GM13976 (cell line): ENCODE results near the gene ABCD4.
"Not testable (repeated sequence)": the region's sequence is repeated elsewhere in the genome, so short reads cannot be mapped to it uniquely, and the experiment has no call there.

Experiments used
- DNase-seq: peaks from one replicate; pipeline ENCODE4 v3.0.0; 2012; ENCODE audit warnings: low spot score
- in situ Hi-C: fragments of 300-500 bp; cut with MboI; formaldehyde crosslinking; loops from one replicate; pipeline ENCODE4 v1.12.0; 2022; ENCODE audit warnings: low sequenced_read_pairs, mixed read lengths, inconsistent platforms; ENCODE audit not compliant: unreplicated experiment
- TF ChIP-seq, protein P1 (sequence below): IDR thresholded peaks from 2 replicates; pipeline ENCODE4 v1.5.1; 2012; ENCODE audit warnings: borderline replicate concordance, mild to moderate bottlenecking; ENCODE audit not compliant: insufficient read depth; ENCODE audit errors: extremely low read depth, missing control alignments, control extremely low read depth

The ABCD4 gene

DNA sequence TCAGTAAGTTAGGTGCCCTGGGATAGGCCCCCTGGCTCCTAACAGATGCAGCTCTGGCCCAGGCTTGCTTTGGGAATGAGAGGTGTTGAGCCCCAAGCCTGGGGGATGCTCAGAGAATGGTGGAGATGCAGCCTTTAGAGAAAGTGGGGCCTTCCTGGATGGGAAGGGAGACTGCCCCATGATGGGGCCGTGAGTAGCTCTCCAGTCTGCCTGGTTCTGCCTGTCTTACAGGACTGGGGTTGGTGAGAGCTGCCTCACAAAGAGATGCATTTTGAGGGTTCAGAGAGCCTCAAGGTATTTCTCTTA, 45.0 kb upstream of the ABCD4 start:
- TF ChIP-seq, protein P1, sequence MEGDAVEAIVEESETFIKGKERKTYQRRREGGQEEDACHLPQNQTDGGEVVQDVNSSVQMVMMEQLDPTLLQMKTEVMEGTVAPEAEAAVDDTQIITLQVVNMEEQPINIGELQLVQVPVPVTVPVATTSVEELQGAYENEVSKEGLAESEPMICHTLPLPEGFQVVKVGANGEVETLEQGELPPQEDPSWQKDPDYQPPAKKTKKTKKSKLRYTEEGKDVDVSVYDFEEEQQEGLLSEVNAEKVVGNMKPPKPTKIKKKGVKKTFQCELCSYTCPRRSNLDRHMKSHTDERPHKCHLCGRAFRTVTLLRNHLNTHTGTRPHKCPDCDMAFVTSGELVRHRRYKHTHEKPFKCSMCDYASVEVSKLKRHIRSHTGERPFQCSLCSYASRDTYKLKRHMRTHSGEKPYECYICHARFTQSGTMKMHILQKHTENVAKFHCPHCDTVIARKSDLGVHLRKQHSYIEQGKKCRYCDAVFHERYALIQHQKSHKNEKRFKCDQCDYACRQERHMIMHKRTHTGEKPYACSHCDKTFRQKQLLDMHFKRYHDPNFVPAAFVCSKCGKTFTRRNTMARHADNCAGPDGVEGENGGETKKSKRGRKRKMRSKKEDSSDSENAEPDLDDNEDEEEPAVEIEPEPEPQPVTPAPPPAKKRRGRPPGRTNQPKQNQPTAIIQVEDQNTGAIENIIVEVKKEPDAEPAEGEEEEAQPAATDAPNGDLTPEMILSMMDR = no peak
- in situ Hi-C loops = loop anchor here (25.0 kb wide), 1 partner anchor 465 kb away; no protein-coding TSS in a partner anchor
- DNase-seq = no peak

DNA sequence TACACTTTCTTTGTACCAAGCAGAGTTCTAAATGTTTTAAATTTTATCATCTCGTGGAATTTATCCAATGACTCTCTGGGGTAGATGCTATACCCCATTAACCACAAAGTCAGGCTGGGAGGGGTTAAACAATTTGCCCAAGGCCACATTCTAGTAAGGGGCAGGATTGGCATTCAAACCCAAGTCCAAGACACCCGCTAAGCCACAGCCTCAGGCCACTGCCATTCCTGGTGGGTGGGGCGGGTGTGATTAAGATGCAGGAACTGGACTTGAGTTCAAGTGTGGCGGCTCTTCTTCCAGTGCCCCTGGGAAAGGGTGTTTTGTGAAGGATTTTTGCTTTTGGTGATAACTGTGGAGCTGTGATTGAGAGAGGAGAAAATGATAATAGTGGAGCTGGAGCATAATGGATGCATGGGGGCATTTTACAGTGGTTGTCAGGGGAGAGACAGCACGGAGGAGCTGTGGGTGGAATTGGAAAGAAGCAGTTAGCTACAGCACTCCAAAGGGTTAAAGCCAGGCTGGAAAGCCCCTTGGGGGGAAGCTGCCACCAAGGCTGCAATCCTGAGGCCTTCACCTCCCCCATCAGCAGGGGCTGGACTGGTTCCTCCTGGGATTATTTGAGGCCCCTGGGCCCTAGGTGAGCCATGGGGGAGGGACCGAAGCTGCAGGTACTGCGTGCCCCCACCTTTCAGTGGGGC, 44.5 kb upstream of the ABCD4 start:
- in situ Hi-C loops = loop anchor here (25.0 kb wide), 1 partner anchor 465 kb away; no protein-coding TSS in a partner anchor
- DNase-seq = no peak
- TF ChIP-seq, protein P1 = no peak

DNA sequence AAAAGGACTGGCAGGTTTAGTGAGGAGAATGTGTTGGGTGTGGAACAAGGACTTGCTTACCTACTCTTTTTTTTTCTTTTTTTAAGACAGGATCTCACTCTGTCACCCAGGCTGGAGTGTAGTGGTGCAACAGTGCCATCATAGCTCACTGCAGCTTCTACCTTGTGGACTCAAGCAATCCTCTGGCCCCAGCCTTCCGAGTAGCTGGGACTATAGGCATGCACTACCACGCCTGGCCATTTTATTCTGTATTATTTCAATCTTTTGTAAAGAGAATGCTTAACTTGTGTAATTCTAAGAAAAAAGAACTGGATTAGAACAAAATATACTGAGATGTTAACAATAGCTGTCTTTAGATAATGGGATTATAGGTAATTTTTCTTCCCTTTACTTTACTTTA, 43.6 kb upstream of the ABCD4 start:
- TF ChIP-seq, protein P1 = no peak
- in situ Hi-C loops = loop anchor here (25.0 kb wide), 1 partner anchor 466 kb away; no protein-coding TSS in a partner anchor
- DNase-seq = no peak

DNA sequence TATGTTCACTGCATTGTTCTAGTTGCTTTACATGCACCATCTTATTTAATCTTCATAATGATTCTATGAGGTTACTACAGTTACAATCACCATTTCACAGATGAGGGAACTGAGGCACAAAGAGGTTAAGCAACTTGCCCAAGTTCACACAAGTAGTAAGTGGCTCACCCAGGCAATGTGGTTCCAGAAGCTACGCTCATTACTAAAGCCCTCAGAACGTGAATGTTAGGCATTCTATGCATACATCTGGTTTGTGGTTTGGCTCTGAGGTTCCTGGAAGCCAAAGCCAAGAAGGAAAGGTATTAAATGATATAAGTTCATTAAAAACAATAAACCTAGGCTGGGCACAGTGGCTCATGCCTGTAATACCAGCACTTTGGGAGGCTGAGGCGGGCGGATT, 31.2 kb upstream of the ABCD4 start:
- no peak for DNase-seq
- TF ChIP-seq, protein P1 = no peak
- in situ Hi-C loops = loop anchor here (25.0 kb wide), 1 partner anchor 478 kb away; no protein-coding TSS in a partner anchor

DNA sequence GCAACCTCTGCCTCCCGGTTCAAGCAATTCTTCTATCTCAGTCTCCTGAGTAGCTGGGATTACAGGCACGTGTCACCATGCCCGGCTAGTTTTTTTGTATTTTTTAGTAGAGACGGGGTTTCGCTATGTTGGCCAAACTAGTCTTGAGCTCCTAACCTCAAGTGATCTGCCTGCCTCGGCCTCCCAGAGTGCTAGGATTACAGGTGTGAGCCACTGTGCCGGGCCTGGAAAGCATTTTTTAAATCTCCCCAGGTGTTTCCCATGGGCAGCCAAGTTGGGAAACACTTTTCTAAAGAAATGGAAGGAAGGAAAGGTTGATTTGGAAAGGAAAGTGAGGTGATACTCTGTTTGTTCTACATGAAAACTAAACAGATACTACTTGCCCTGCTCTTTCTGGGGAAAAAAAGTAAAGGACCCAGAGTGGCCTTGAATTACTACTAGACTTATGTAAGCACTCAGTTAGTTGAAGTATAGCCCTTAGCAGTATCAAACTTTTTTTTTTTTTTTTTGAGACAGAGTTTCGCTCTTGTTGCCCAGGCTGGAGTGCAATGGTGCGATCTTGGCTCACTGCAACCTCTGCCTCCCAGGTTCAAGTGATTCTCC, 27.3 kb upstream of the ABCD4 start:
- not testable (repeated sequence) for DNase-seq
- in situ Hi-C loops = loop anchor here (25.0 kb wide), 1 partner anchor 482 kb away; no protein-coding TSS in a partner anchor

DNA sequence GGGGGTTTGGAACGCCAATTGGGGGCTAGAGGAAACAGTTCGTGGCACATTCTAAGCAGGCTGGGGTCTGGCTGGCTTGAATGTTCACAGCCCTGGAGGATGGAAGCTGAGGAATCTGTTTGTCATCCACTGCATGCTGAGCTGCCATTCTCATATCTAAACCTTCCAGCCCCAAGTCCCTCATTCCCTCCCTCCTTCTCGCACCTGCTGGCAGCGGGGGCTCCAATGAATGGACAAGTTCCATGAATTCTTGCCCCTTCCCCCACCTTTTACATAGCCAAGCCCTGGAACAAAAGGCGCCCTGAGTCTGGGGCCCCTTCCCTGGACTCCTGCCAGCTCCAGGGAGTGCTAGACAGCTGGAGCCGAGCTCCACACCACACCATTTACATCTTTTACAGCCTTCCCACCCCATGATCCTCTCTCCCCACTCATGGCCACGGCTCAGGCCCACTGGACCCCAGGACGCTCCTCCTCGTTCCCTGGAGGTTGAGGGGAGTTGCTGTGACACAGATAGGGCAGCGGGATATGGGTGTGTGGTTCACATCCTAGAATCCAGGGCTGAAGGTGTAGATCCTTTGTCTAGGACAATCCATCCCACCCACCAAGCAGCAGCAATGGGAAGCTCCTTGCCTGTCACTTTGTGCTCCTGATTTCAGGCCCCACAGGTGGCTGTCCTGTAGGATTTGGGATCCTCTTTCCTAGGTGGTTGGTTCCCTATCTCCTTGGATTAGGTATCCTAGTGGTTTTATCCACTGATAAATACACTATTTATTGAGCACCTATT, 23.8 kb upstream of the ABCD4 start:
- TF ChIP-seq, protein P1 = no peak
- in situ Hi-C loops = loop anchor here (25.0 kb wide), 1 partner anchor 486 kb away; no protein-coding TSS in a partner anchor
- no peak for DNase-seq
